HG02588 (cell line): Measurements from ENCODE around the gene BABAM2.

Source experiments
- ATAC-seq: cut with Tn5 transposase; IDR thresholded peaks from one replicate; pipeline ENCODE4 v1.9.1; 2021; ENCODE audit warnings: mild to moderate bottlenecking, moderate library complexity; ENCODE audit not compliant: unreplicated experiment

Gene BABAM2

GRCh38 chr2:27906074-27906473 lies 15.5 kb downstream of the BABAM2 start:
- ATAC-seq, result no peak

GRCh38 chr2:27907547-27907946 lies 17.0 kb downstream of the BABAM2 start:
- no peak for ATAC-seq

- no peak for ATAC-seq
Measured at GRCh38 chr2:27909901-27910300, 19.4 kb downstream of the BABAM2 start.

- ATAC-seq, result no peak
Measured at GRCh38 chr2:27911458-27912210, 21.1 kb downstream of the BABAM2 start.

- ATAC-seq, result no peak
Measured at GRCh38 chr2:27912512-27912911, 22.0 kb downstream of the BABAM2 start.

GRCh38 chr2:27914041-27914804 lies 23.7 kb downstream of the BABAM2 start:
- ATAC-seq, result no peak

- ATAC-seq, result no peak
Measured at GRCh38 chr2:27914805-27915175, 24.3 kb downstream of the BABAM2 start.

- no peak for ATAC-seq
Measured at GRCh38 chr2:27915191-27915590, 24.7 kb downstream of the BABAM2 start.

- no peak for ATAC-seq
Measured at GRCh38 chr2:27915874-27916273, 25.3 kb downstream of the BABAM2 start.

- no peak for ATAC-seq
Measured at GRCh38 chr2:27916293-27916995, 25.9 kb downstream of the BABAM2 start.

- ATAC-seq, result no peak
Measured at GRCh38 chr2:27920148-27920885, 29.8 kb downstream of the BABAM2 start.

GRCh38 chr2:27921424-27921823 lies 30.9 kb downstream of the BABAM2 start:
- ATAC-seq, result no peak

- no peak for ATAC-seq
Measured at GRCh38 chr2:27921880-27922547, 31.5 kb downstream of the BABAM2 start.

GRCh38 chr2:27922842-27923241 lies 32.3 kb downstream of the BABAM2 start:
- ATAC-seq, result no peak

- ATAC-seq, result no peak
Measured at GRCh38 chr2:27925766-27926472, 35.4 kb downstream of the BABAM2 start.

- ATAC-seq, result no peak
Measured at GRCh38 chr2:27929916-27930486, 39.5 kb downstream of the BABAM2 start.

GRCh38 chr2:27931361-27931950 lies 40.9 kb downstream of the BABAM2 start:
- ATAC-seq, result no peak

- ATAC-seq, result no peak
Measured at GRCh38 chr2:27932396-27932795, 41.9 kb downstream of the BABAM2 start.

- ATAC-seq, result no peak
Measured at GRCh38 chr2:27935026-27935425, 44.5 kb downstream of the BABAM2 start.
